Endothelial cell of umbilical vein (primary cell): ENCODE results near the gene KRTAP4-3.
"Not testable (repeated sequence)": the region's sequence is repeated elsewhere in the genome, so short reads cannot be mapped to it uniquely, and the experiment has no call there.

Source experiments
- CTCF ChIP-seq, 2 donors: IDR thresholded peaks; 1 replicate in 1 of 2; 2 replicates in 1 of 2; pipeline ENCODE4 v1.5.1; 2011; ENCODE audit warnings: low read length in 2 of 2, mild to moderate bottlenecking in 2 of 2, moderate library complexity in 2 of 2, control low read depth in 1 of 2, inconsistent platforms in 1 of 2, low read depth in 1 of 2; ENCODE audit not compliant: insufficient read depth in 1 of 2; ENCODE audit errors: extremely low read depth in 1 of 2
- EZH2 ChIP-seq: IDR thresholded peaks from 2 replicates; pipeline ENCODE4 v1.6.1; 2012; ENCODE audit warnings: borderline replicate concordance, low read depth, mild to moderate bottlenecking, moderate library complexity, low read length, inconsistent platforms; ENCODE audit not compliant: severe bottlenecking
- FOS ChIP-seq: IDR thresholded peaks from 2 replicates; pipeline ENCODE4 v1.6.1; 2011; ENCODE audit warnings: mild to moderate bottlenecking, low read length, moderate library complexity, borderline replicate concordance; ENCODE audit not compliant: insufficient read depth
- GATA2 ChIP-seq: IDR thresholded peaks from 2 replicates; pipeline ENCODE4 v1.7.0; 2011; ENCODE audit warnings: low read depth, mild to moderate bottlenecking, moderate library complexity, mixed read lengths, low read length; ENCODE audit not compliant: insufficient read length, insufficient read depth
- JUN ChIP-seq: IDR thresholded peaks from 2 replicates; pipeline ENCODE4 v1.6.1; 2011; ENCODE audit warnings: borderline replicate concordance, low read depth; ENCODE audit not compliant: insufficient read length, insufficient read depth
- MAX ChIP-seq: IDR thresholded peaks from 2 replicates; pipeline ENCODE4 v1.6.1; 2011; ENCODE audit not compliant: insufficient read depth, insufficient read length
- MYC ChIP-seq: IDR thresholded peaks from one replicate; pipeline ENCODE4 v1.6.1; 2011; ENCODE audit warnings: mild to moderate bottlenecking, low read depth, low read length
- POLR2A ChIP-seq: IDR thresholded peaks from 2 replicates; pipeline ENCODE4 v1.6.1; 2012; ENCODE audit warnings: low read depth, mild to moderate bottlenecking, control low read depth, low read length
- POLR2AphosphoS5 ChIP-seq: IDR thresholded peaks from 2 replicates; pipeline ENCODE4 v1.6.1; 2012; ENCODE audit warnings: low read depth, mild to moderate bottlenecking, control low read depth, low read length, moderate library complexity; ENCODE audit not compliant: insufficient read depth

GRCh38 chr17:41123292-41123990, 44.6 kb downstream of the KRTAP4-3 start:
- TF ChIP-seq POLR2A; FOS; CTCF (IDR thresholded peaks at IDR 0.05; ENCODE audit: extremely low read depth in 1 of 2, insufficient read depth in 1 of 2, low read depth in 1 of 2, low read length in 2 of 2); POLR2AphosphoS5; GATA2; EZH2; MAX; MYC; JUN: not testable (repeated sequence)
